ENCODE results near the gene PAQR8. TPM values are rescaled to one million over a fixed set of nuclear protein-coding genes. Genes with fewer than 3 reads are reported as not detected.
A peak's percentile ranks its signal among the peaks of the same experiment; 100 is the strongest.

Gene PAQR8
- total and polyA plus RNA-seq, 2 of the 13 experiments (the other 11 are each of a cell fraction or from before 2014, with no cell fraction given) = 37.7 to 50.7 TPM

- no peak for TF ChIP-seq XRCC5 (optimal IDR thresholded peaks at IDR 0.05; ENCODE audit: low read length)
- peak; percentile 76 for TF ChIP-seq FOSL2 (CRISPR knock-in tag; IDR thresholded peaks at IDR 0.05)
- peak; percentile 84; the same call in 1 of the 2 replicates for TF ChIP-seq NFE2 (CRISPR knock-in tag; IDR thresholded peaks at IDR 0.05)
- no peak for TF ChIP-seq KLF13 (CRISPR knock-in tag; IDR thresholded peaks at IDR 0.05)
- TF ChIP-seq MAFK (conservative IDR thresholded peaks at IDR 0.05 in 1 of 2, IDR thresholded peaks at IDR 0.05 in 1 of 2; ENCODE audit: low read length in 2 of 2) = peak; percentile 80 to 83
- peak; percentile 85 for TF ChIP-seq NFE2L2 (IDR thresholded peaks at IDR 0.05; ENCODE audit: low read length)
- no peak for TF ChIP-seq NKX3-1 (CRISPR knock-in tag; IDR thresholded peaks at IDR 0.05)
Observed at GRCh38 chr6:52417675-52418111, 55.7 kb downstream of the PAQR8 start (continued).

DNA sequence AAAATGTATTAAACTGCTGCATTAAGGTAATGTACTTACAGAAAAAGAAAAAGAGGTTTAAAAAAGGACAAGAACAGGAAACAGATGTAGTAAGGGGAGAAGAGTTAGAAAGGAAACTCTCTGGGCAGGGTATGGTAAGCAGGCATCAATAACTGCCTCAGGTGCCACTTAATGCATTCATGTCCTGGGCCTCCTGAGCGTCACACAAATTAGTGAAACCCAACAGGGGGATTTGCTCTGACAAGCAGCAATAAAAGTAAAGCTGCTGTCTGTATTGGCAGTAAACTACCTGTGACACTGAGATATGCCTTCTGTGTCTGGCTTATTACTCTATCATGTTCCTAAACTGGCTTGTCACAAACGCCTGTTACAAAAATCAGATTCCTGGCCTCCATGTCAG, 56.7 kb downstream of the PAQR8 start:
- TF ChIP-seq ZNF382 (CRISPR knock-in tag; IDR thresholded peaks at IDR 0.05; ENCODE audit: borderline replicate concordance) (no peak), ZNF546 (CRISPR knock-in tag; conservative IDR thresholded peaks at IDR 0.05) (0 out of 2 replicates have a peak, but pooled peaks have one; percentile 5), ZNF768 (CRISPR knock-in tag; IDR thresholded peaks at IDR 0.05) (no peak), NFE2L2 (IDR thresholded peaks at IDR 0.05; ENCODE audit: low read length) (no peak), ZFP62 (CRISPR knock-in tag; IDR thresholded peaks at IDR 0.05) (no peak)
- TF ChIP-seq, protein P1, sequence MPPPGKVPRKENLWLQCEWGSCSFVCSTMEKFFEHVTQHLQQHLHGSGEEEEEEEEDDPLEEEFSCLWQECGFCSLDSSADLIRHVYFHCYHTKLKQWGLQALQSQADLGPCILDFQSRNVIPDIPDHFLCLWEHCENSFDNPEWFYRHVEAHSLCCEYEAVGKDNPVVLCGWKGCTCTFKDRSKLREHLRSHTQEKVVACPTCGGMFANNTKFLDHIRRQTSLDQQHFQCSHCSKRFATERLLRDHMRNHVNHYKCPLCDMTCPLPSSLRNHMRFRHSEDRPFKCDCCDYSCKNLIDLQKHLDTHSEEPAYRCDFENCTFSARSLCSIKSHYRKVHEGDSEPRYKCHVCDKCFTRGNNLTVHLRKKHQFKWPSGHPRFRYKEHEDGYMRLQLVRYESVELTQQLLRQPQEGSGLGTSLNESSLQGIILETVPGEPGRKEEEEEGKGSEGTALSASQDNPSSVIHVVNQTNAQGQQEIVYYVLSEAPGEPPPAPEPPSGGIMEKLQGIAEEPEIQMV (CRISPR knock-in tag; IDR thresholded peaks at IDR 0.05; ENCODE audit: low read depth) = no peak
- no peak for ATAC-seq
- no TSS peak for BruUV-seq (replicated peaks)
- no peak for DNase-seq (ENCODE audit: low spot score)
- Histone ChIP-seq H3K9ac (ENCODE audit: insufficient read depth, low read depth, low read length) (peak overlapping the region; percentile 10; the same call in 1 of the 2 replicates), H3K36me3 (replicated peaks in 1 of 2; ENCODE audit: control insufficient read depth in 1 of 2, insufficient read depth in 2 of 2, low read length in 2 of 2) (no peaks in the 10 kb centered on the region), H2AFZ (ENCODE audit: low read length) (no peak overlapping the region), H3K4me3 (replicated peaks in 1 of 3; ENCODE audit: insufficient read depth in 1 of 3, low read depth in 2 of 3, low read length in 3 of 3) (no peak overlapping the region), H3K9me3 (ENCODE audit: low read length) (no peaks in the 10 kb centered on the region), H3K4me2 (ENCODE audit: low read depth, low read length) (no peak overlapping the region), H4K20me1 (ENCODE audit: insufficient read depth, low read length) (no peaks in the 10 kb centered on the region), H3K79me2 (ENCODE audit: insufficient read depth, low read length) (peaks cover 4% of the 10 kb centered on the region), H3K4me1 (ENCODE audit: insufficient read depth, low read length) (peaks cover 52% of the 10 kb centered on the region), H3K27me3 (ENCODE audit: control insufficient read depth in 1 of 2, insufficient read depth in 2 of 2, low read length in 2 of 2) (peaks cover 0 to 4% of the 10 kb centered on the region in 2 experiments; a peak in 1 of 5 replicates), H3K27ac (ENCODE audit: extremely low read length, insufficient read depth, low read length) (no peak overlapping the region)
- intact Hi-C loops (cut with micrococcal nuclease; ENCODE audit: unreplicated experiment) = no loop called here
- 90% methylated on average over 2 of the region's 2 CpGs for WGBS (ENCODE audit: low lambda C conversion rate)
- FAIRE-seq = no peak
- CTCF ChIA-PET (ENCODE audit: low intra/inter-chr PET ratio, low total read pairs) = interaction anchor here (5.5 kb wide), 1 partner anchor 245 kb away, joined by 79 read pairs; no protein-coding TSS in a partner anchor
- in situ Hi-C loops (cut with HindIII; ENCODE audit: extremely low pct_ligation_motif_present, low pct_unique_long_range_greater_than_20kb) = loop anchor here (5.0 kb wide), 2 partner anchors 179 to 244 kb away; no protein-coding TSS in a partner anchor
- POLR2A ChIA-PET = interaction anchor here (1.0 to 3.5 kb wide), 9 partner anchors 11 to 244 kb away, joined by 3 to 38 read pairs (median 13); partner anchors contain the start of gene TRAM2
